HEK293 (cell line): Measurements from ENCODE around the gene KIRREL3.

Source experiments
- CTCF ChIA-PET: fragments of 350-600 bp; formaldehyde crosslinking; extraction: SDS; loops from one replicate; lab custom pipeline; 2021; ENCODE audit warnings: antibody characterized with exemption; lab: Yijun Ruan, JAX
- POLR2A ChIA-PET: fragments of 300-600 bp; formaldehyde crosslinking; extraction: SDS; loops from one replicate; lab custom pipeline; 2020; ENCODE audit warnings: antibody characterized with exemption, inconsistent platforms; lab: Yijun Ruan, JAX
- H3K27ac ChIP-seq: fragments of 200-500 bp; sonication (Bioruptor generic); 2 replicates; pipeline ENCODE4 v1.5.1; 2014; ENCODE audit warnings: low read depth, low read length, control low read depth, inconsistent platforms; ENCODE audit errors: extremely low read depth
- H3K36me3 ChIP-seq, 2 experiments: fragments of 200-500 bp in 1 of 2; sonication (Bioruptor generic) in 1 of 2; 1 replicate in 1 of 2; 2 replicates in 1 of 2; pipeline ENCODE4 v1.5.1; 2014 to 2017; ENCODE audit warnings: inconsistent platforms in 2 of 2, low read length in 2 of 2; ENCODE audit not compliant: control insufficient read depth in 2 of 2, insufficient read depth in 1 of 2
- H3K4me1 ChIP-seq: fragments of 200-500 bp; sonication (Bioruptor generic); 2 replicates; pipeline ENCODE4 v1.5.1; 2014; ENCODE audit warnings: mild to moderate bottlenecking, low read length, inconsistent platforms; ENCODE audit not compliant: control insufficient read depth, insufficient read depth
- H3K4me3 ChIP-seq: 2 replicates; pipeline ENCODE4 v1.5.1; 2011; ENCODE audit warnings: low read depth, mild to moderate bottlenecking, control low read depth, low read length, moderate library complexity
- H3K9me3 ChIP-seq: fragments of 200-500 bp; sonication (Bioruptor generic); 2 replicates; pipeline ENCODE4 v1.5.1; 2014; ENCODE audit warnings: low read depth, low read length, inconsistent platforms; ENCODE audit not compliant: control insufficient read depth, insufficient read depth
- PATZ1 ChIP-seq: fragments of 450-650 bp; formaldehyde crosslinking; IDR thresholded peaks from 2 replicates; pipeline ENCODE4 v1.5.1; 2016; ENCODE audit warnings: missing biosample characterization, missing genetic modification characterization
- ZBTB20 ChIP-seq: fragments of 450-650 bp; formaldehyde crosslinking; IDR thresholded peaks from 2 replicates; pipeline ENCODE4 v1.5.1; 2016; ENCODE audit warnings: missing biosample characterization, missing genetic modification characterization
- ZBTB48 ChIP-seq: fragments of 450-650 bp; formaldehyde crosslinking; IDR thresholded peaks from 2 replicates; pipeline ENCODE4 v1.5.1; 2016; ENCODE audit warnings: missing biosample characterization, missing genetic modification characterization
- ZNF169 ChIP-seq: fragments of 450-650 bp; formaldehyde crosslinking; IDR thresholded peaks from 2 replicates; pipeline ENCODE4 v1.5.1; 2016; ENCODE audit warnings: missing biosample characterization, missing genetic modification characterization
- ZNF214 ChIP-seq: fragments of 450-650 bp; formaldehyde crosslinking; IDR thresholded peaks from 2 replicates; pipeline ENCODE4 v1.5.1; 2017; ENCODE audit warnings: missing biosample characterization, mild to moderate bottlenecking, missing genetic modification characterization, borderline replicate concordance
- ZNF335 ChIP-seq: fragments of 450-650 bp; formaldehyde crosslinking; conservative IDR thresholded peaks from 2 replicates; pipeline ENCODE4 v1.5.1; 2016; ENCODE audit warnings: missing biosample characterization, missing genetic modification characterization
- ZNF416 ChIP-seq: fragments of 450-650 bp; formaldehyde crosslinking; IDR thresholded peaks from 2 replicates; pipeline ENCODE4 v1.5.1; 2016; ENCODE audit warnings: missing biosample characterization, missing genetic modification characterization
- ZNF473 ChIP-seq: fragments of 450-650 bp; formaldehyde crosslinking; IDR thresholded peaks from 2 replicates; pipeline ENCODE4 v1.5.1; 2017; ENCODE audit warnings: missing biosample characterization, missing genetic modification characterization
- ZNF521 ChIP-seq: fragments of 450-650 bp; formaldehyde crosslinking; IDR thresholded peaks from 2 replicates; pipeline ENCODE4 v1.5.1; 2017; ENCODE audit warnings: missing biosample characterization, mild to moderate bottlenecking, missing genetic modification characterization
- ZNF529 ChIP-seq: fragments of 450-650 bp; formaldehyde crosslinking; IDR thresholded peaks from 2 replicates; pipeline ENCODE4 v1.5.1; 2017; ENCODE audit warnings: missing genetic modification characterization, missing biosample characterization; ENCODE audit not compliant: insufficient replicate concordance
- ZNF621 ChIP-seq: fragments of 450-650 bp; formaldehyde crosslinking; IDR thresholded peaks from 2 replicates; pipeline ENCODE4 v1.5.1; 2017; ENCODE audit warnings: missing biosample characterization, missing genetic modification characterization
- ZNF658 ChIP-seq: fragments of 450-650 bp; formaldehyde crosslinking; IDR thresholded peaks from 2 replicates; pipeline ENCODE4; 2016; ENCODE audit warnings: missing biosample characterization, missing genetic modification characterization
- ZSCAN5A ChIP-seq: fragments of 450-650 bp; formaldehyde crosslinking; IDR thresholded peaks from 2 replicates; pipeline ENCODE4 v1.5.1; 2016; ENCODE audit warnings: missing biosample characterization, missing genetic modification characterization
- TF ChIP-seq, protein P1 (sequence below): fragments of 450-650 bp; formaldehyde crosslinking; IDR thresholded peaks from 2 replicates; pipeline ENCODE4 v1.5.1; 2016; ENCODE audit warnings: missing biosample characterization, missing genetic modification characterization
- TF ChIP-seq, protein P2 (sequence below): fragments of 450-650 bp; formaldehyde crosslinking; optimal IDR thresholded peaks from 2 replicates; pipeline ENCODE3; 2016; ENCODE audit warnings: missing biosample characterization, mild to moderate bottlenecking, missing genetic modification characterization
- TF ChIP-seq, protein P3 (sequence below): fragments of 450-650 bp; formaldehyde crosslinking; IDR thresholded peaks from 2 replicates; pipeline ENCODE4 v1.5.1; 2017; ENCODE audit warnings: missing biosample characterization, missing genetic modification characterization

Gene KIRREL3

GRCh38 chr11:126460417-126461095 lies 540.0 kb downstream of the KIRREL3 start:
- no peak for TF ChIP-seq ZSCAN5A (tag by site-specific recombination)
- no peak for TF ChIP-seq ZNF169 (tag by site-specific recombination)
- TF ChIP-seq ZNF658 (tag by site-specific recombination), result no peak
- TF ChIP-seq ZBTB48 (tag by site-specific recombination), result no peak
- no peak for TF ChIP-seq ZNF214 (tag by site-specific recombination)
- no peak for TF ChIP-seq ZNF335 (tag by site-specific recombination)
- TF ChIP-seq PATZ1 (tag by site-specific recombination), result no peak
- TF ChIP-seq ZBTB20 (tag by site-specific recombination), result no peak
- no peak for TF ChIP-seq ZNF529 (tag by site-specific recombination)
- no peak for TF ChIP-seq ZNF473 (tag by site-specific recombination)
- TF ChIP-seq ZNF416 (tag by site-specific recombination), result no peak
- TF ChIP-seq, protein P1, sequence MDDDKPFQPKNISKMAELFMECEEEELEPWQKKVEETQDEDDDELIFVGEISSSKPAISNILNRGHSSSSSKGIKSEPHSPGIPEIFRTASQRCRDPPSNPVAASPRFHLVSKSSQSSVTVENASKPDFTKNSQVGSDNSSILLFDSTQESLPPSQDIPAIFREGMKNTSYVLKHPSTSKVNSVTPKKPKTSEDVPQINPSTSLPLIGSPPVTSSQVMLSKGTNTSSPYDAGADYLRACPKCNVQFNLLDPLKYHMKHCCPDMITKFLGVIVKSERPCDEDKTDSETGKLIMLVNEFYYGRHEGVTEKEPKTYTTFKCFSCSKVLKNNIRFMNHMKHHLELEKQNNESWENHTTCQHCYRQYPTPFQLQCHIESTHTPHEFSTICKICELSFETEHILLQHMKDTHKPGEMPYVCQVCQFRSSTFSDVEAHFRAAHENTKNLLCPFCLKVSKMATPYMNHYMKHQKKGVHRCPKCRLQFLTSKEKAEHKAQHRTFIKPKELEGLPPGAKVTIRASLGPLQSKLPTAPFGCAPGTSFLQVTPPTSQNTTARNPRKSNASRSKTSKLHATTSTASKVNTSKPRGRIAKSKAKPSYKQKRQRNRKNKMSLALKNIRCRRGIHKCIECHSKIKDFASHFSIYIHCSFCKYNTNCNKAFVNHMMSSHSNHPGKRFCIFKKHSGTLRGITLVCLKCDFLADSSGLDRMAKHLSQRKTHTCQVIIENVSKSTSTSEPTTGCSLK, result no peak
- TF ChIP-seq, protein P2, sequence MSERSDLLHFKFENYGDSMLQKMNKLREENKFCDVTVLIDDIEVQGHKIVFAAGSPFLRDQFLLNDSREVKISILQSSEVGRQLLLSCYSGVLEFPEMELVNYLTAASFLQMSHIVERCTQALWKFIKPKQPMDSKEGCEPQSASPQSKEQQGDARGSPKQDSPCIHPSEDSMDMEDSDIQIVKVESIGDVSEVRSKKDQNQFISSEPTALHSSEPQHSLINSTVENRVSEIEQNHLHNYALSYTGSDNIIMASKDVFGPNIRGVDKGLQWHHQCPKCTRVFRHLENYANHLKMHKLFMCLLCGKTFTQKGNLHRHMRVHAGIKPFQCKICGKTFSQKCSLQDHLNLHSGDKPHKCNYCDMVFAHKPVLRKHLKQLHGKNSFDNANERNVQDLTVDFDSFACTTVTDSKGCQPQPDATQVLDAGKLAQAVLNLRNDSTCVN, result no peak
- TF ChIP-seq ZNF521 (tag by site-specific recombination), result no peak
- TF ChIP-seq, protein P3, sequence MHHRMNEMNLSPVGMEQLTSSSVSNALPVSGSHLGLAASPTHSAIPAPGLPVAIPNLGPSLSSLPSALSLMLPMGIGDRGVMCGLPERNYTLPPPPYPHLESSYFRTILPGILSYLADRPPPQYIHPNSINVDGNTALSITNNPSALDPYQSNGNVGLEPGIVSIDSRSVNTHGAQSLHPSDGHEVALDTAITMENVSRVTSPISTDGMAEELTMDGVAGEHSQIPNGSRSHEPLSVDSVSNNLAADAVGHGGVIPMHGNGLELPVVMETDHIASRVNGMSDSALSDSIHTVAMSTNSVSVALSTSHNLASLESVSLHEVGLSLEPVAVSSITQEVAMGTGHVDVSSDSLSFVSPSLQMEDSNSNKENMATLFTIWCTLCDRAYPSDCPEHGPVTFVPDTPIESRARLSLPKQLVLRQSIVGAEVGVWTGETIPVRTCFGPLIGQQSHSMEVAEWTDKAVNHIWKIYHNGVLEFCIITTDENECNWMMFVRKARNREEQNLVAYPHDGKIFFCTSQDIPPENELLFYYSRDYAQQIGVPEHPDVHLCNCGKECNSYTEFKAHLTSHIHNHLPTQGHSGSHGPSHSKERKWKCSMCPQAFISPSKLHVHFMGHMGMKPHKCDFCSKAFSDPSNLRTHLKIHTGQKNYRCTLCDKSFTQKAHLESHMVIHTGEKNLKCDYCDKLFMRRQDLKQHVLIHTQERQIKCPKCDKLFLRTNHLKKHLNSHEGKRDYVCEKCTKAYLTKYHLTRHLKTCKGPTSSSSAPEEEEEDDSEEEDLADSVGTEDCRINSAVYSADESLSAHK (tag by site-specific recombination), result no peak
- TF ChIP-seq ZNF621 (tag by site-specific recombination), result no peak
- no peak overlapping the region for H3K4me3 ChIP-seq
- H3K36me3 ChIP-seq, result no peaks in the 10 kb centered on the region
- ChIA-PET CTCF (interaction anchor here (0.6 to 1.8 kb wide), 2 partner anchors 19 to 246 kb away, joined by 3 to 6 read pairs; no protein-coding TSS in a partner anchor), POLR2A (no interaction called here)
- H3K4me1 ChIP-seq, result no peaks in the 10 kb centered on the region
- no peak overlapping the region for H3K27ac ChIP-seq
- H3K9me3 ChIP-seq, result no peaks in the 10 kb centered on the region
